SH-SY5Y (cell line): Measurements from ENCODE around the gene GIGYF2.

ENCODE experiments used
- GATA2 ChIP-seq: IDR thresholded peaks from 2 replicates; pipeline ENCODE4 v1.6.1; 2011; ENCODE audit warnings: mild to moderate bottlenecking, low read depth, low read length
- GATA3 ChIP-seq: IDR thresholded peaks from 2 replicates; pipeline ENCODE4 v1.6.1; 2011; ENCODE audit warnings: low read depth, mild to moderate bottlenecking, low read length, moderate library complexity

DNA sequence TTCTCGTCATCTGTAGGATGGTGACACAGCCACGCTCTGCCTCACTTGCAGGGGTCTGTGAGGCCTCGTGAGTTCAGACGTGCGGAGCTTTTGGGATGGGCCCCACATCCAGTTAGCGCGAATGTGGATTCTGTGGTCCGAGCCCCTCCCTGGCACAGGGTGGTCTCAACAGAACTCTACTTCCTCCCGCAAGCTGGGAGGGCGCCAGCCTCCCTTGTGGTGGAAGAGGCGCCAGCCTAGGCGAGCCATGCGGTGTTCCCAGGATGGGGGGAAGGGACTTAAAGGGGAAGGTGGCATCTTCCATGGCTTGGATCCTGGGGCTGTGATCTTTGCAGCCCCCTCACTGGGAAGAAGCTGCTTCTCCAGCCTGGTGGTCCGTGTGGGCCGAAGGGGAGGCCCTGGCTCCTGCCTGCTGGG, 174.3 kb downstream of the GIGYF2 start:
- TF ChIP-seq GATA3 (no peak), GATA2 (no peak)
